ENCODE results near the gene TANC2. TPM values are rescaled to one million over a fixed set of nuclear protein-coding genes. Genes with fewer than 3 reads are reported as not detected.
A peak's percentile ranks its signal among the peaks of the same experiment; 100 is the strongest.

TANC2 gene
- 33.3 and 64.1 TPM in 2 replicates for total RNA-seq

GRCh38 chr17:62965686-62966425 lies at the start of gene TANC2:
Gene TANC2 (plus strand): TSS chr17:62966235. CDS start chr17:63009560, 43,325 bp downstream.
- peak; percentile 77 to 92 for DNase-seq (ENCODE audit: low read depth in 2 of 2)

- peak; percentile 23 to 98 for DNase-seq (ENCODE audit: low read depth in 2 of 2)
These were observed 49.1 kb upstream of the TANC2 start for GRCh38 chr17:62916684-62917571.

- DNase-seq (ENCODE audit: low read depth in 2 of 2) = peak; percentile 4 to 31
These were observed 46.6 kb upstream of the TANC2 start for GRCh38 chr17:62919388-62919787.

GRCh38 chr17:62920300-62920699 lies 45.7 kb upstream of the TANC2 start:
- DNase-seq (ENCODE audit: low read depth in 2 of 2) = no peak

- DNase-seq (ENCODE audit: low read depth in 2 of 2) = no peak
These were observed 44.2 kb upstream of the TANC2 start for GRCh38 chr17:62921817-62922216.

GRCh38 chr17:62923258-62924150 lies 42.5 kb upstream of the TANC2 start:
- no peak for DNase-seq (ENCODE audit: low read depth in 2 of 2)

- no peak for DNase-seq (ENCODE audit: low read depth in 2 of 2)
These were observed 40.7 kb upstream of the TANC2 start for GRCh38 chr17:62925267-62925836.

GRCh38 chr17:62927083-62927482 lies 39.0 kb upstream of the TANC2 start:
- DNase-seq (ENCODE audit: low read depth in 2 of 2) = no peak

GRCh38 chr17:62929320-62929719 lies 36.7 kb upstream of the TANC2 start:
- DNase-seq (ENCODE audit: low read depth in 2 of 2) = no peak

- no peak for DNase-seq (ENCODE audit: low read depth in 2 of 2)
These were observed 34.9 kb upstream of the TANC2 start for GRCh38 chr17:62931101-62931500.

- peak in 1 of 2 donors; percentile 51 for DNase-seq (ENCODE audit: low read depth in 2 of 2)
These were observed 32.3 kb upstream of the TANC2 start for GRCh38 chr17:62933501-62934385.

GRCh38 chr17:62935098-62935497 lies 30.9 kb upstream of the TANC2 start:
- DNase-seq (ENCODE audit: low read depth in 2 of 2) = no peak

GRCh38 chr17:62935523-62935922 lies 30.5 kb upstream of the TANC2 start:
- no peak for DNase-seq (ENCODE audit: low read depth in 2 of 2)

- DNase-seq (ENCODE audit: low read depth in 2 of 2) = no peak
These were observed 28.4 kb upstream of the TANC2 start for GRCh38 chr17:62937606-62938005.

GRCh38 chr17:62941358-62941991 lies 24.6 kb upstream of the TANC2 start:
- no peak for DNase-seq (ENCODE audit: low read depth in 2 of 2)

- DNase-seq (ENCODE audit: low read depth in 2 of 2) = no peak
These were observed 17.7 kb upstream of the TANC2 start for GRCh38 chr17:62948370-62948769.

GRCh38 chr17:62949036-62949435 lies 17.0 kb upstream of the TANC2 start:
- no peak for DNase-seq (ENCODE audit: low read depth in 2 of 2)

- no peak for DNase-seq (ENCODE audit: low read depth in 2 of 2)
These were observed 16.0 kb upstream of the TANC2 start for GRCh38 chr17:62950067-62950466.

GRCh38 chr17:62955841-62956352 lies 10.1 kb upstream of the TANC2 start:
- no peak for DNase-seq (ENCODE audit: low read depth in 2 of 2)

All from lung microvascular endothelial cell (primary cell).